Epithelial cell of proximal tubule (primary cell): Measurements from ENCODE around the gene ZNRF3. TPM values are rescaled to one million over a fixed set of nuclear protein-coding genes. Genes with fewer than 3 reads are reported as not detected.

Experiments
- DNase-seq: peaks from one replicate; pipeline ENCODE4 v3.0.0-alpha.2; 2011; ENCODE audit warnings: low read depth
- H3K4me3 ChIP-seq: 2 replicates; pipeline ENCODE4 v1.5.1; 2011; ENCODE audit warnings: low read depth, mild to moderate bottlenecking, low read length
- CTCF ChIP-seq: conservative IDR thresholded peaks from 2 replicates; pipeline ENCODE4 v1.5.1; 2012; ENCODE audit warnings: low read depth, mild to moderate bottlenecking, low read length
- total RNA-seq: library from RNA; depleted of rRNA; stranded (reverse); fragments of >200 nt; gene quantifications from 2 replicates; pipeline ENCODE4 v1.2.3, GENCODE V29; 2015

ZNRF3 gene
- total RNA-seq, 1 donor from 2014 or later: 15.6 TPM

GRCh38 chr22:28914201-28914600, 30.8 kb downstream of the ZNRF3 start:
- DNase-seq: no peak
- H3K4me3 ChIP-seq: no peak overlapping the region
- no peak for TF ChIP-seq CTCF

- no peak for TF ChIP-seq CTCF
- DNase-seq: no peak
- no peak overlapping the region for H3K4me3 ChIP-seq
Measured at GRCh38 chr22:28915969-28916368, 32.6 kb downstream of the ZNRF3 start.

- no peak for TF ChIP-seq CTCF
- DNase-seq: peak; percentile 52
- H3K4me3 ChIP-seq: no peak overlapping the region
Measured at GRCh38 chr22:28917747-28918549, 34.6 kb downstream of the ZNRF3 start.

- H3K4me3 ChIP-seq: no peak overlapping the region
- no peak for TF ChIP-seq CTCF
- DNase-seq: no peak
Measured at GRCh38 chr22:28918550-28919271, 35.3 kb downstream of the ZNRF3 start.

GRCh38 chr22:28920757-28921584, 37.6 kb downstream of the ZNRF3 start:
- no peak overlapping the region for H3K4me3 ChIP-seq
- TF ChIP-seq CTCF: no peak
- DNase-seq: no peak

GRCh38 chr22:28921585-28921879, 38.2 kb downstream of the ZNRF3 start:
- no peak for TF ChIP-seq CTCF
- H3K4me3 ChIP-seq: no peak overlapping the region
- no peak for DNase-seq
